Activated T-cell treated with anti-CD3 and anti-CD28 coated beads for 1 hour (primary cell): ENCODE results near the gene PLA2G1B.

ENCODE experiments used
- DNase-seq: peaks from one replicate; pipeline ENCODE4 v3.0.0-alpha.2; 2020; ENCODE audit warnings: low read depth

The PLA2G1B gene

DNA sequence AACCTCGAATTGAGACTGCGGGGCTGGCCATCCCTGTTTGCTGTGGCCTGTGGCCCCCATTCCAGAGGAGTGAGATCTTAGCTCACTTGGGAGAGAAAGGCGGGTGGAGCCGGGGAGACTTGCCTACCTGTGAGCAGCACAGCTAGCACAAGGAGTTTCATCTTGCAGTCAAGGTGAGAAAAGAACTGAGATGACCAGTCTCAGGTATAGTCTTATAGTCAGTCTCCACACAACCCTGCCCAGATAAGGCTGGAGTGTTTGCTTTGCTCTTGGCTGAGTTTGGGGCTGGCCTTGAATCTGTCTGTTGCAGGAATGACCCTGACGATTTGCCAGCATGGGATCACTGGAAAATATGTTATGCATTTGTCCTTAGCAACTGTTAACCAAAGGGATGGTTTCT is at the start of gene PLA2G1B:
PLA2G1B (minus strand) TSS at position 187 of the 400 bp plus-strand sequence; CDS start at position 161, 26 bp downstream.
- DNase-seq, result no peak

DNA sequence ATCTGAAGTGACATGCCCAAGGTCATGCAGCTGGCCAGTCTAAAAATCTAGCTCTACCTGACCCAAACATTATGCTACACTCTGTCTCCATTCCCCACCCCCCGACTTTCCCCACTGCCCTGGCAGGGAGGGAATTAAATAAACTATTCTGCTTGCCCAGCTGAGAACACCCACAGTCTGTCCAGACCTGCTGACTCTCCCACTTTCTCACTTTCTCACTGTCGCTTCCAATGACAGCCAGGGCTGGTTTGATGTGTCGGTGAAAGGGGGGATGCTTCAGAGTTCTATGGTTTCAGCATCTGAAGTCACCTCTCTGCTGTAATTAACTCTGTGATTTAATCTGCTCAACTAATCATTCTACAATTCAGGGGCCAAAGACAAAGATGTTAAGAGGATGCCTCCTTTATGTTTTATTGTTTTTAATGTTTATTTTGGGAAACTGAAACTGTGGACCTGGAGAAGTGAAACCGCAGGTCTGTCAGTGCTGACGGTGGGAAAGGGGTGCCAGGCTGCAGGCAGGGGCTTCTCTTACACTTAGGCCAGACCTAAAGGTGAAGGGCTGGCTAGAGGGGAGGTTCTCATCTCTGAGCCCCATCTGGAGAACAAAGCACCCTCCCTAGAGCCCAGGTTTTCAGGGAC is 49.5 kb upstream of the PLA2G1B start:
- no peak for DNase-seq

DNA sequence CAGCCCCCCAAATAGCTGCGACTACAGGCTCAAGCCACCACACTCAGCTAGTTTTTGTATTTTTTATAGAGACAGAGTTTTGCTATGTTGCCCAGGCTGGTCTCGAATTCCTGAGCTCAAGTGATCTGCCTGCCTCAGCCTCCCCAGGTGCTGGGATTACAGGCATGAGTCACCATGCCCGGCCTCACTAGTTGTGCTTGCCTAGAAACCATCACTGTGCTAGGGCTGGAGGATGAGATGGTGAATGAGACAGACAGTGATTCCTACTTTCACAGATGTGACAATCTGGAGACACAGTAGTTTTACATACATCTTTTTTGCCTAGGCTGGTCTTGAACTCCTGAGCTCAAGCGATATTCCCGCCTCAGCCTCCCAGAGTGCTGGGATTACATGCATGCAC is 48.8 kb upstream of the PLA2G1B start:
- DNase-seq, result no peak

DNA sequence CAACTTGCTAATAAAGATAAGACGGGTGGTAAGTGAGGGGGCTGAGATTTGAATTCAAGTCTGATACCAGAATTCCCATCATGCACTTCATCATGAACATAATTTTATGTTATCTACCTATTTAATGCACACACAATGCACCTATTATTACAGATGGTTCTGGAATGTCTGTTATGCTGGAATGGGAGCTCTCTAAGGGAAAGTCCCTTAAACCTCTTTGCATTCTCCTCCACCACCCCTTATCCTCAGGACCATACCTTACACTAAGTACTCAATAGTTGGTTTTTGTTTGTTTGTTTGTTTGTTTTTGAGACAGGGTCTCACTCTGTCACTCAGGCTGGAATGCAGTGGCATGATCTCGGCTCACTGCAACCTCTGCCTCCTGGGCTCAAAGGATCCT is 48.4 kb upstream of the PLA2G1B start:
- DNase-seq, result no peak

DNA sequence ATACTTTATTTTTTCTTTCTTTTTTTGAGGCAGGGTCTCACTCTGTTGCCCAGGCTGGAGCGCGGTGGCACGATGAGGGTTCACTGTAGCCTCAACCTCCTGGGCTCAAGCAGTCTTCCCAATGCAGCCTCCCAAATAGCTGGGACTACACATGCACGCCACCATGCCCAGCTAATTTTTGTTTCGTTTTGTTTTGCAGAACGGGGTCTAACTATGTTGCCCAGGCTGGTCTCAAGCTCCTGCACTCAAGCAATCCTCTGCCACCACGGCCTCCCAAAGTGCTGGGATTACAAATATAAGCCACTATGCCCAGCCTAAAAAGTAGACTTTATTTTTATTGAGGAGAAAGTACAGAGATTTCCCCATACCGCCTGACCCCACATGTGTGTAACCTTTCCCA is 46.1 kb upstream of the PLA2G1B start:
- DNase-seq, result no peak

DNA sequence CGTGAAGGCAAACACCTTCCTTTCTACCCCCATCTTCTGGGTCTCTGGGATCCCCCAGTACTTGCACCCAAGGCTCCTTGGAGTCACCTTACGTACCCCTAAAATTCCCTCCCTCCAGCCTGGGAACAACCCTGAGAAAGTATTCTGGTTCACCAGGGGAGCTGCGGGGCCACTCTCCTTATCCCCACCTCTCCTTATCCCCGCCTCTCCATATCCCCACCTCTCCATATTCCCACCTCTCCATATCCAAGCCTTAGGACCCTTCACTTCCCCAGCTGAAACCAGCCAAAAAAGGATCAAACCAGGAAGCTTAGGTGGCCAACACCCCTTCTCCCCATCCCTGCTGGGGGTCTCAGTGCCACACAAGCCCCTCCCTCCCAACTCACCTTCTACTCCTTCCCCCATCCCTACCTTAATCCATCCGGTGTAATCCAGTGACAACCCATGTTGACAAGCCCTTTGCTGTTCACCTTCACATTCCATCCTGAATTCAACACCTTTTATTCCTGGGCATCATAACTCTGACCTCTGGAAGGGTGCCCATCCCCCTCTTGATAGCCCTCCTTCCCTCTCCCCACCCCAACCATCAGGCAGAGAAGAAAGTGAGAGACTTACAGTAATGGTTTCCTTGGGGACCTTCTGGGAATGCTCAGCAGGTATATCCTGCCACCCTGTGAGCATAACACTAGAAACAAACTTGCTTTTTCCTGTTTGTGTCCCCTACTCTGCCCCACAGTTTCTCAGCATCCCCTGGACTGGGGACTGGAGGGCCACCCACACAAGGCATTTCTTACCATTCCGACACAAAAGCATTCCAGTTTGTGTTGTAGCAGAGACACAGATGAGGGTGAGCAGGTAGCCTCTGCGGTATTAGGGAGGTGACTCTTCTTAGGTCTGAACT is 43.0 kb upstream of the PLA2G1B start:
- no peak for DNase-seq

DNA sequence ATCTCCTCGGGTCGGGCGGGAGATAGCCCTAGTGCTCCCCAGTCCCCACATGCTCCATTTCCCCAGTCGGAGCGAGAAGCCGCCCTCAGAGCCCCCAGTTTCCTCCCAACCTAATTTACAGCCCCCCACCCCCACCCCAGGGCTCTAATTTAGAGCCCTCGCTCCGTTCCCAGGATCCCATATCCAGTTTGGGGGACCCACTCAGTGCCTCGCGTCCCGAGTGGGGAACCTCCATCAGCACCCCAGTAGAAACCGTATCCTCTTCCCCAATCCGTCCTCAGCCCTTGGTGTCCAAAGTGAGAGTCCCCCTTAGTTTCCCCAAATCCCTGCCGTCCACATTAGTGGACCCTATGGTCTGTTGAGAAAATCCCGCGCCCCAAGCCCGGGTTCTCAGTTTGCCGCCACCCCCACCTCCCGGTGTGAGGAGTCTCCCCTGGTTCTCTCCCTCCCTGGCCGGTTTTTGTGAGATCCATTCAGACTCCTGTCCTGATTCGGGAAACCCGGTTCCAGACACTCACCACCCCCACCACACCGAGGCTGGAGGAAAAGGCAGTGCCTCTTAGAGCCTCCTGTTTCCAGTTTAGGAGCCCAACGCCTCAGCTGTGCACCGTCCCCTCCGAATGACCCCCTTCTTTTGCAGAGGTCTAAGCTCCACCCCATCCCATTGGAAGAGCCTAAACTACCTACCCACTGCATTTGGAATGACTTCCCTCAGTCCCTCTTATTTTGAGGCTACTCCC is 42.2 kb upstream of the PLA2G1B start:
- DNase-seq, result no peak

DNA sequence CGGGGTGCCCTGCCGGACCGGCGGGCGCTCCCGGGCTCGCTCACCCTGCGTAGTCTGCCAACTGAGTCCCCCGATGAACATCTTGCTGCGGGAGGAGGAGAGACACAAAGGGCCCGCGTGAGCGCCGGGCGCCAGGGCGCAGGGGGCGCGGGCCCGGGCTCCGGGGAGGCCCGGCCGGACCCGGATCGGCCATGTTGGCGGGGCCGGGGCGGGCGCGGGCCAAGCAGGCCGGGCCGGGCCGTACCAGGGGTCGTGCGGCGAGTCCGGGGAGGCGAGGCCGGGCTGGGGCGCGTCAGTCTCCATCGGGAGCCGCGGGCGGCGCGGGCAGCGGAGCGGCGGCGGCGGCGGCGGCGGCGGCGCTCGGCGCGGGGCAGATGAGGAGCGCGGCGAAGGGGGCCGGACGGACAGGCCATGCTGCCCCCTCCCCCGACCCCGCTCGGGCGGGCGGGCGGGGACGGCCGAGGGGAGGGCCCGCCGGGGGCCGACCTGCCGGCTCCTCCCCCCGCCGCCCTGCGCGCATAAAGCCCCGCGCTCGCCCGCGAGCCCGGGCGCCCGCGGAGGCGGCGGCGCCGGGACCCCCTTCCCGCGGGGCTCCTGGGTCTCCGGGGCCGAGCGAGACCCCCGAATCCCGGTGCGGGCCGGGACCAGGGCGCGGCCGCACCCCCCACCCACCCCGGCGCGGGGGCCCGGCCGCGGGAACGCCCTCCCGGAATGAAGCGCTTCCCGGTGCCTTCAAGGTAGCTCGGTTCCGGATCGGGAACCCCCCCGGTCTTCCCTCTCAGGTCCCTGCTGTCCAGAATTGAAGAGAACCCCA is 41.4 kb upstream of the PLA2G1B start, which contains the start of gene MSI1:
MSI1 (minus strand) TSS at position 376 of the 814 bp plus-strand sequence; CDS start at position 303, 73 bp downstream.
- no peak for DNase-seq

DNA sequence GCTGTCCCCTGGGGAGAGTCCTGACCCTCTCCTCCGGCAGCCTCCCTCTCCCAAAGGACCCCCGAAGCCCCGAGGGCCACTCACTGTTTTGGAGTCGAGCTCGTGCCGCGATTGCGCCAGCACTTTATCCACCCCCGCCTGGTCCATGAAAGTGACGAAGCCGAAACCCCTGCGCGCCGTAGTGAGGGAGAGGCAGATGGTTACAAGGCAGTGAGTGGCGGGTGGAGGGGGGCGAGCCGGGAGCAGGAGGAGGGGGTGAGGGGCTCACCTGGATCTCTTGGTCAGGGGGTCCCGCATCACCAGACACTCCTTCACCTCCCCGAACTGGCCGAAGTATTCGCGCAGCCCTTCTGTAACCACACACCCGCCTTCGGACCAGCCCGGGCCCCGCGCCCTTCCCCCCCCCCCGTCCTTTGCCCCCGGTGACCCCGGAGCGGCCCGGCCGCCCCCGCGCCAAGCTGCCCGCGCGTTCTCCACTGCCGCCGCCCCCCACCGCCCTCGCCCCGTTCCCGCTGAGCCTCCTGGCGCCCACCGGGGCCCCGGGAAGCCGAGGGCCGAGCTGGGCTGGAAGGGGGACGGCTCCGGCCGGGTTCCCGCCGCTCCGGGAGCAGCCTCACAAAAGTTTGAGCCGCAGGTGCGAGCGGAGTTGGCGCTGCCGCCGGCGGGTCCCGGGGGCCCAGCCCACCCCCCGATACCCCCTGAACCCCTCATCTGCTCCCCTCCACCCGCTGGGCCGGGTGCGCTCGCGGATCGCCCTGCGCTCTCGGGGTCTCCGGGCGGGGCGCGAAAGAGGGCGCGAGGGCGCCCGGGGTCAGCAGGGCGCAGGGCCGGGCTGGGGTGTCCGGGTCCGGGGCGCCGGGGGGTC is 40.6 kb upstream of the PLA2G1B start:
- DNase-seq, result no peak

DNA sequence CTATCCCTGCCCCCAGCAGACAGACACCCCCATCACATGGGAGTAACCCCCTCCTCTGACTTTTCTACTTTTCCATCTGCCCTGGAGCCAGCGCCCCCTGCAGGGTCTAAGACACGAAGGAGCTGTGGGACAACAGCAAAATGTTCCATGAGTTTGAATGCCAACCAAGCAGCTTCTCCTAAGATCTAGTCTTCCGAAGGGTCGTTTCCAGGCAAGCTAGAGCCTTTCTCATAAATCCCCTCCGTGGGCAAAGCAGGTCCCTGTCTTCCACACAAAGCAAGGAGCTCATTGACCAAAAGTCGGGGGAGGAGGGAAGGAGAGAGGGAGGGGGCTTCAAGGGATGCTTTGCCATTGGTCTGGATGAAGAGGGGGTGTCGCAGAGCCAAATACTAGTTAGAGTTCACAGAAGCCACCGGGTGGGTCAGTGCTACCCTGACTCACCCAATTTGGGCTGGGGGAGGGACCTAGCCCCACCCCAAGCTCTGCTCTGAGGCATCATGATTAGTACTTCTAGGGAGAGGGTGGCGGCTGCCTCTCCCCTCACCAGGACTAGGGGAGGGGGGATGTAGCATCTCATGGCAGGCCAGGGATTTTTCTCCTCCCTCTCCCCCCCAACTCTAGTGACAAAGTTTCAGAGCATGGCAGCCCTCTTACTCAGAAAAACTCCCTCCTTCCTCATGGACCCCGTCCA is 39.8 kb upstream of the PLA2G1B start:
- no peak for DNase-seq

DNA sequence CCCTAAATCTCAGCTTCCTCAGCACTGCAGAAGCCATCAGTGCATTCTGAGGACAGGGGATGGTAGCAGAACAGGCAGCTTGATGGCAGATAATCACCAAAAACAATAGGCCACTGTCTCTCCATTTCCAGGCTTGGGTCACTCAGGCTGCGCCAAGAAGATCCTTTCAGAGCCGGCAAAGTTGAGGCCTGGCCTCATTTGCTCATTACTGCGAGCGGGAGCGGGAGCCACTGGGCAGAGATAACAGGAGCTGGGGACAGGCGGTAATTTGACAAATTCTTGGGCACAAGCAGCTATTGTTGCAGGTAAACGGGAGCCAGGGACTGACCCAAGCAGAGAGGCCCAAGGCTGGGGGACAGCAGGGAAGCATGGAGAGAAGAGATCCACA is 39.3 kb upstream of the PLA2G1B start:
- no peak for DNase-seq

DNA sequence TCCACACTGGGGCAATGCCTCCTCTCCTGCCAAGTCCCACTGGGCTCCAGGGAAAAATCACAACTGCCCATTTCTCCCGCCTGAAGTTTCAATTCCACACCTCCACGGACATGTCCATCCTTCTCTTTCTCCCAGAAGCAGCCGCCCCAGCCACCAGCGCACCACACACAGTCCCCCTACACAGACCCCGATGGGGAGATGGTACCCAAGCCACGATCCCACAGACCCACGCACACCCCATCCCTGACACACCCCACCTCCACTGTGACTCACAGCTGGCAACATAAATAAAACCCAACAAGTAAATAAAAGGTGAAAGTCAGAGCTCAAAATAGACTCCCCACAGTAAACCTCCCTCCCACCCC is 38.7 kb upstream of the PLA2G1B start:
- DNase-seq, result no peak

DNA sequence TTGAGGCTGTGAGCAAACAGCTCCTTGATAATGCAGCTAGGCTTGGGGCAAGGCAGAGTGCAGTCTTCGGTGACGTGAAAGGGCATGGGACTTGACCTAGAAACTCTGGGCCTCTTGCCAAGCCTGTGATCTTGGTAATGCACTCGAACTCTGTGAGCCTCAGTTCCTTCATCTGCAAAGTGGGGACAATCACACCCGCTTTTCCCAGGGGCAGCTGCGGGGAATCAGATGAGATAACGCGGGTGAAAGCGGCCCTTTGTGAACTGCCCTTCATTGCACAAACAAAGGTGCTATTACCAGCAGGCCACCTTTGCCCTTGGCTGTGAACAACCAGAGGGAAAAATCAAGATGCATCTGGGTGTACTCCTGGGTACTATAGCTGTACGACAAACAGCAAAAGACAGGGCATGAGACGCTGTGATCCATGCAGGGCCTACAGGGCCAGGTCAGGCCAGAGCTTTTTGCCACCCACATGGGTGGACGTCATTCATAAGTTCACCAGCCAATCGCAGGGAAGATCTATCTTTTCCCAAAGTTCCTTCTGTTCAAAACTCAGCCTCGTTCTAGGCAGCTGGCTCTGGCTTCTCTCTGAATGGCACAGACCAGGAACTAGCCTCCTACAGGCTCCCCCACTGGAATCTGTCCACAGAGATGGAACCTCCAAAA is 38.2 kb upstream of the PLA2G1B start:
- DNase-seq, result no peak

DNA sequence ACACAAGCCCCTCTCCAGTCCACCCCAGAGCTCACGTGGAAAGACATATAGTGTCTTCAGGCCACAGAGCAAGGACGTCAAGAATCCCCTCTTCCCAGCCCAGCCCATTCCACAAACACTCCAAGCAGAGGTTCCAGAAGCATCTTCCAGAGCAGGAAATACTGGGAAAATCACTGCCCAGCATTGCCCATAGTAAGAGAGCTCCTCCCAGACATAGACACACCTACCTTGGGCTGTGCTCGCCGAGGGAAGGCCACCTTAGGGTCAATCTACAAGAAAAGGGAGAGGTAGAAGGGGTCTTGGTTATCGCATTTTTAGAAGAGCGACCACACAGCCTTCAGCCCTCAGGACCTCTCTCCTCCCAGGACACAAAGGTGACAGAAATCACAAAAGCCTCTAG is 36.9 kb upstream of the PLA2G1B start:
- DNase-seq, result no peak

DNA sequence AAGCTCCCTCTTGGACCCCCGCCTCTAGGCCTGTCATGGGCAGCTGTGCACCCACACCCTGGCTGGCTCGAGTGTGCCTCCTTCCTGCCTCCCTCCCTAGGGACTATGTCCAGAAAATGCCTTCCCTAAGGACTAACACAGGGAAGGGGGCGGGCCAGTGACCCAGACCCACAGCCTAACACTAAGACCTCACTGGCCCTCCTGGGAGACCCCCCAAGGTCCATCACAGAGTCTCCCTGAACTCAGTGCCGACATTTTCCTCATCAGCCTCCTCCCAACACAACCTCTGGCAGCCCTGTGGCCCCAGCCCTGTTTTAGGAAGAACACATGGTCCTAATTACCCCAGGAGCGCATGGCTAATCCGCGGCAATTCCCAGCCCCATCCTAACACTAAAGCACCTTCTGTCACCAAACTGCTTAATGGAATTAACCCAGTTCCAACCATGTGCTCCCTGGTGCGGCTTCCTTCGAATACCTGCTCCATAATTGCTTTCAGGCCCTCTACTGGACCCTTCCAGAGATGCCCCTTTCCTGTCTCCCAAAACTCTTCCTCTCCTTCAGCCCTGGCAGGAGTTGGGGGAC is 35.8 kb upstream of the PLA2G1B start:
- no peak for DNase-seq

DNA sequence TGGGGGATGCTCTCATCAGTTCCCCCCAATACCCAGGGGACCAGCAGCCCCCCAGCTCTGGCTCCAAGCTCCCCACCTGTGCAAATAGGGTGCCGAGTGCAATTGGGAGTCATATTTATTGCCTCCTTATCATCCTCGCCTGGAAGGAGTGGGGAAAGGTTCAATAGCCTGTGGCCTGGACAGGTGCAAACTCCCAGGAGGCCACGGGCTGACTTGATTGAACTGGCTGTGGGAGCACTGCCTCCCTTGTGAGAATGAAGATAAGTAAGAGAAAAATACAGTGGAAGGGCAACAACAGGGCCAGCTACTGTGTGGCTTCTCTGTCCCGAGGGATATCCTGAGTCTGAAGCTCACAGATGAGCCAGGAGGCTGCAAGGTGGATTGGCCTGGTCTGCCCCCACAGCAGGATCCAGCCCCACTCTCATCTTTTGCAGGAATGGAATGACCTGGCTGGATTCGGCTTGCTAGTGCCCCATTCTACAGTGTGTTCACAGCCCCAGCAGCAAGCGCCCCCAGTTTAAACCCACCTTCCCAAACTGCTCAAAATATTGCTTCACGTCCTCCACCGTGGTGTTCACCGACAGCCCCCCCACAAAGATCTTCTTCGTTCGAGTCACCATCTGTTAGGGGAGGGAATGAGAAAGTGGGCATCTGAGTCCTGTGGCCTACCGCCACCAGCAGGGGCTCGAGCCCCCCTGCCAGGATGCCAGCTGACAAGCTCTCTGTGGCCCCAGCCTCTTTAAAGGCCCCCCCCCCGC is 35.1 kb upstream of the PLA2G1B start:
- no peak for DNase-seq

DNA sequence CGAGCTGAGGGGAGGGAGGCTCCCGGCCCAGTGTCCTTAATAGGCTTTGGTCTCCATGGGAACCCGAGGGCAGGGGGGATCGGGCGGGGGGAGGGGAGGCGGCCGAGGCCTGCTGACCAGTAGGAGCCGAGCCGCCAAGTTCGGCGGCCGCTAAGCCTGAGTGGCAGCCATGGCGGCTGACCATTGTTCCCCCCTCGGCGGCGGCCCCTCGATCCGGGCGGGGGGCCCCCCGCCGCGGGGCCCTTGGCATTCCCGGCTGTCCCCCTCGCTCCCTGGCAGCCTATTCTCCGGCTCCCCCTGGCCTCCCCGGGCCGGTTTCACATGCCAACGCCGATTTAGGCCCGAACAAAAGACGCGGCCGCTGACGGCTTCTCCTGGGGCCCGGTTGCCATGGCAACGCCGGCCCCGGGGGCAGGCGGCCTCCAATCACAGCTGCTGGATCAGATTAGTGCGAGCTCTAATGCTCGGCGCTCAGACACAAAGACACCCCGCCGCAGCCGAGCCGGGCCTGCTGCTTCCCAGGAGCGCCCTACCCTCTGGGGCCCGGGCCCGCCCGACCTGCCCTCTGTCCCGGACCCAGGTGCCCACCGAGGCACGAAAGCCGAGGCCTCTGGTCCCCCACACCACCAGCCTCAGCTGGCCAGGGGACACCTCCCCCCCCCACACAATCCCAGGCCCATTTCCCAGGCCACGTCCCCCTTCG is 34.1 kb upstream of the PLA2G1B start:
- no peak for DNase-seq

DNA sequence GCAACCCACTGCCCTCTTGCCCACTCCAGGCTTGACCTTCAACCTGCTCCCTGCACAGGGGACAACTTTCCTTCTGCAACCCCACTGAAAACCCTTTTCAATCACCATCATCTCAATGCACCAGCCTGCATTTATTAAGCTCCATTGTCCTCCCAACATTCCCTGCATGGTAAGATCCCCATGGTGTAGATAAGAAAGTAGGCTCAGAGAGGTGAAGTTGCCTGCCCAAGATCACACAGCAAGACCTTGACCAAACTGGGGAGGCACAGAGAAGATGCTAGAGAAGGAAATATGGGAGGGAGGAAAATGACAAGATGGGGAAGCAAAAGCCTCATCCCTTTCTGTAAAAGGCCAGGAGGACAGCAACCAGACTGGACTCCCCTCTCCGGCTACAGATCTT is 31.5 kb upstream of the PLA2G1B start:
- no peak for DNase-seq
